ENCODE data around the gene LTBP3. TPM values are rescaled to one million over a fixed set of nuclear protein-coding genes. Genes with fewer than 3 reads are reported as not detected.

Gene LTBP3
- total and polyA plus RNA-seq, 2 of the 4 experiments (the other 2 are of a cell fraction) = 6.6 to 145 TPM

DNA sequence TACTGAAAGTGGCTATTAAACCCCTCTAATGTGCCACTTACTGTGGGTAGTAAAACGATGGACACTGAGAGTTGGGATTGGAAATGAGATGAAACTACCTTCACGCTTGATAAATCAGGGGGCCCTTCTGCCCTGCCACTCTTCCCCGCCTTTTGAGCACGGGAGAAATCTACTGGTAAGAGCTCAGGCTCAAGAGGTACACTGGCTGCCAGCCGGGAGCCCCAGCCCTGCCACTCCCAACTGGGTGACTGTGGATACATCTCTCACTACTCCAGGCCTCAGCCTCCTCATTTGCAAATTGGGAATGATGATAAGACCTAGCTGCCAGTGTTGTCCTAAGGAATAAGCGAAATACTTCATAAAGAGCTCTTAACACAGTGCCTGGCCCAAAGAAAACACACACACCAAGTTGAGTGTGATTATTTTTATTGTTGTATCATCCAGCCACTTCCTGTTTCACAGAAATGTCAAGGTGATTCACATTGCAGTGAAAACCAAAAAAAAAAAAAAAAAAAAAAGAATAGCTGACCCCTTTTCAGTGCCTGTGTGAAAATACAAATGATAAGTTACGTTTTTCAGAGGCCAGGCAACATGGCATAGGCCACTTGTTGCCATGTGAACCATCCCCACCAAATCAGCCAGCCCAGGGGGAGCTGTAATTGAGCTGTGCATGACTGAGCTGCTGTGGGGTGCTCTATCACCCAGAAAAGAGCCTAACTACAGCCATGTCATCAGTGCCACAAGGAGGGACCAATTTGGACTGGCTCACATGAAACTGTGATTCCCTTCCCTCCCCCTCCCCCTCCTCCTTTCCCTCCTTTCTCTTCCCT lies 7.7 kb upstream of the LTBP3 start:
- Histone ChIP-seq H3K56ac (ENCODE audit: extremely low read depth, insufficient read depth, low read length) (no peak overlapping the region), H2BK5ac (ENCODE audit: low read depth, low read length, poor library complexity, severe bottlenecking) (no peak overlapping the region), H3K27me3 (ENCODE audit: control insufficient read depth, insufficient read depth, low read length) (no peaks in the 10 kb centered on the region), H3K4me1 (ENCODE audit: control insufficient read depth, insufficient read depth, low read length) (peaks cover 11% of the 10 kb centered on the region), H2AFZ (replicated peaks; ENCODE audit: low read length, poor library complexity) (no peak overlapping the region), H2BK15ac (ENCODE audit: low read depth, low read length) (no peak overlapping the region), H2BK120ac (ENCODE audit: low read depth, low read length) (no peak overlapping the region), H4K8ac (ENCODE audit: low read depth in 2 of 2, low read length in 2 of 2) (peak overlapping the region in 1 of 2 experiments; percentile 5; a peak in 1 of 4 replicates), H4K5ac (ENCODE audit: low read depth, low read length) (no peak overlapping the region), H2BK20ac (ENCODE audit: low read depth, low read length) (no peak overlapping the region), H3K9me1 (ENCODE audit: insufficient read depth, low read length) (peaks cover 20% of the 10 kb centered on the region), H3K9me3 (ENCODE audit: control insufficient read depth, insufficient read depth, low read length) (no peaks in the 10 kb centered on the region), H4K91ac (ENCODE audit: insufficient read depth, low read depth, low read length) (no peak overlapping the region), H3K4me3 (ENCODE audit: insufficient read depth, low read depth, low read length) (no peak overlapping the region), H3K79me1 (ENCODE audit: low read depth in 1 of 2, low read length in 2 of 2) (peaks cover 13 to 44% of the 10 kb centered on the region in 2 experiments; a peak in 3 of 4 replicates), H3K36me3 (ENCODE audit: control insufficient read depth, insufficient read depth, low read length) (0 out of 2 replicates have a peak, but pooled peaks cover 1% of the 10 kb centered on the region), H4K20me1 (ENCODE audit: insufficient read depth, low read length) (peaks cover 3% of the 10 kb centered on the region), H3K18ac (ENCODE audit: low read depth, low read length) (no peak overlapping the region), H3K14ac (replicated peaks; ENCODE audit: low read depth, low read length) (no peak overlapping the region), H3K23ac (ENCODE audit: low read depth, low read length) (peak overlapping the region; percentile 0; the same call in 1 of the 2 replicates), H3K27ac (ENCODE audit: insufficient read depth, low read length) (no peak overlapping the region), H2AK5ac (ENCODE audit: low read depth, low read length) (peak overlapping the region; percentile 54; the same call in 1 of the 2 replicates), H2AK9ac (replicated peaks; ENCODE audit: low read depth, low read length, poor library complexity) (no peak overlapping the region), H3K4ac (ENCODE audit: low read depth, low read length) (peak overlapping the region; percentile 3; the same call in 1 of the 2 replicates), H3K4me2 (ENCODE audit: low read depth, low read length) (no peak overlapping the region), H3K9ac (ENCODE audit: low read depth, low read length) (no peak overlapping the region)
- POLR2A ChIA-PET (ENCODE audit: unreplicated experiment) = interaction anchor here (0.6 kb wide), 1 partner anchor 143 kb away, joined by 8 read pairs; the partner anchor contains the start of gene NEAT1
- in situ Hi-C loops (cut with MboI; ENCODE audit: low sequenced_read_pairs) = no loop called here
- CTCF ChIA-PET = interaction anchor here (1.2 kb wide), 1 partner anchor 25 kb away, joined by 7 read pairs; no protein-coding TSS in a partner anchor
- dilution Hi-C loops (cut with HindIII; ENCODE audit: low sequenced_read_pairs, unreplicated experiment) = no loop called here
- no TSS peak for BruUV-seq (replicated peaks)
- DNase-seq (peak; percentile 35), ATAC-seq (ENCODE audit: low read depth) (no peak)
- intact Hi-C loops (cut with micrococcal nuclease) = no loop called here
- no CpG with 5 or more reads among the region's 7 CpGs for WGBS, 2 experiments (ENCODE audit: extremely low coverage in 2 of 2, insufficient read length in 1 of 2)
- TF ChIP-seq RFX5 (IDR thresholded peaks at IDR 0.05; ENCODE audit: low read depth, low read length) = no peak
- no peak for TF ChIP-seq NFE2L2 (IDR thresholded peaks at IDR 0.05; ENCODE audit: low read depth, low read length)
- TF ChIP-seq, protein P1, sequence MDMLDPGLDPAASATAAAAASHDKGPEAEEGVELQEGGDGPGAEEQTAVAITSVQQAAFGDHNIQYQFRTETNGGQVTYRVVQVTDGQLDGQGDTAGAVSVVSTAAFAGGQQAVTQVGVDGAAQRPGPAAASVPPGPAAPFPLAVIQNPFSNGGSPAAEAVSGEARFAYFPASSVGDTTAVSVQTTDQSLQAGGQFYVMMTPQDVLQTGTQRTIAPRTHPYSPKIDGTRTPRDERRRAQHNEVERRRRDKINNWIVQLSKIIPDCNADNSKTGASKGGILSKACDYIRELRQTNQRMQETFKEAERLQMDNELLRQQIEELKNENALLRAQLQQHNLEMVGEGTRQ (IDR thresholded peaks at IDR 0.05; ENCODE audit: low read depth, low read length) = no peak
- TF ChIP-seq, protein P2, sequence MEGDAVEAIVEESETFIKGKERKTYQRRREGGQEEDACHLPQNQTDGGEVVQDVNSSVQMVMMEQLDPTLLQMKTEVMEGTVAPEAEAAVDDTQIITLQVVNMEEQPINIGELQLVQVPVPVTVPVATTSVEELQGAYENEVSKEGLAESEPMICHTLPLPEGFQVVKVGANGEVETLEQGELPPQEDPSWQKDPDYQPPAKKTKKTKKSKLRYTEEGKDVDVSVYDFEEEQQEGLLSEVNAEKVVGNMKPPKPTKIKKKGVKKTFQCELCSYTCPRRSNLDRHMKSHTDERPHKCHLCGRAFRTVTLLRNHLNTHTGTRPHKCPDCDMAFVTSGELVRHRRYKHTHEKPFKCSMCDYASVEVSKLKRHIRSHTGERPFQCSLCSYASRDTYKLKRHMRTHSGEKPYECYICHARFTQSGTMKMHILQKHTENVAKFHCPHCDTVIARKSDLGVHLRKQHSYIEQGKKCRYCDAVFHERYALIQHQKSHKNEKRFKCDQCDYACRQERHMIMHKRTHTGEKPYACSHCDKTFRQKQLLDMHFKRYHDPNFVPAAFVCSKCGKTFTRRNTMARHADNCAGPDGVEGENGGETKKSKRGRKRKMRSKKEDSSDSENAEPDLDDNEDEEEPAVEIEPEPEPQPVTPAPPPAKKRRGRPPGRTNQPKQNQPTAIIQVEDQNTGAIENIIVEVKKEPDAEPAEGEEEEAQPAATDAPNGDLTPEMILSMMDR (conservative IDR thresholded peaks at IDR 0.05; ENCODE audit: low read depth, low read length) = no peak
- no peak for TF ChIP-seq RCOR1 (IDR thresholded peaks at IDR 0.05; ENCODE audit: insufficient replicate concordance, low read length)
- no peak for TF ChIP-seq MXI1 (IDR thresholded peaks at IDR 0.05; ENCODE audit: borderline replicate concordance, low read depth, low read length)
- TF ChIP-seq CEBPB (IDR thresholded peaks at IDR 0.05; ENCODE audit: low read depth, low read length) = no peak
- TF ChIP-seq POLR2A (IDR thresholded peaks at IDR 0.05; ENCODE audit: low read depth, low read length) = no peak
- no peak for TF ChIP-seq MAFK (IDR thresholded peaks at IDR 0.05; ENCODE audit: low read depth, low read length)
- no peak for TF ChIP-seq CHD1 (IDR thresholded peaks at IDR 0.05; ENCODE audit: low read depth, low read length)
- TF ChIP-seq MAZ (IDR thresholded peaks at IDR 0.05; ENCODE audit: borderline replicate concordance, low read depth, low read length) = no peak
- TF ChIP-seq RAD21 (IDR thresholded peaks at IDR 0.05; ENCODE audit: low read length) = no peak
- no peak for TF ChIP-seq FOS (IDR thresholded peaks at IDR 0.05; ENCODE audit: low read depth, low read length)
- TF ChIP-seq SMC3 (IDR thresholded peaks at IDR 0.05; ENCODE audit: low read depth, low read length) = no peak

All from IMR-90 (cell line).